WTC11 (cell line): ENCODE data around the gene MN1. TPM values are rescaled to one million over a fixed set of nuclear protein-coding genes. Genes with fewer than 3 reads are reported as not detected.

Source experiments
- ATAC-seq: fragments of 200-7000 bp; cut with Tn5 transposase; 2 replicates; pipeline ENCODE4 v1.10.0; 2021; ENCODE audit warnings: mild to moderate bottlenecking, moderate library complexity
- CTCF ChIA-PET: fragments of 300-600 bp; sonication (Branson Sonifier 250); formaldehyde crosslinking; loops from one replicate; lab custom pipeline; 2021; ENCODE audit warnings: antibody characterized with exemption; lab: Charles Lee
- POLR2A ChIA-PET: fragments of 350-600 bp; sonication (Branson Sonifier 250); formaldehyde crosslinking; loops from one replicate; lab custom pipeline; 2021; ENCODE audit warnings: antibody characterized with exemption; lab: Charles Lee
- DNase-seq: peaks from one replicate; pipeline ENCODE4 v3.0.0; 2021; ENCODE audit warnings: low spot score
- H3K27ac Mint-ChIP-seq: 2 replicates; pipeline ENCODE4 v1.8.0; 2021; ENCODE audit warnings: mixed read lengths
- H3K27me3 Mint-ChIP-seq: 2 replicates; pipeline ENCODE4 v1.8.0; 2021; ENCODE audit warnings: low read depth, mild to moderate bottlenecking, moderate library complexity, mixed read lengths
- H3K36me3 Mint-ChIP-seq: 2 replicates; pipeline ENCODE4 v1.8.0; 2021; ENCODE audit warnings: mixed read lengths
- H3K4me1 Mint-ChIP-seq: 2 replicates; pipeline ENCODE4 v1.8.0; 2022; ENCODE audit warnings: mixed read lengths
- H3K4me3 Mint-ChIP-seq: 2 replicates; pipeline ENCODE4 v1.8.0; 2021; ENCODE audit warnings: mild to moderate bottlenecking, moderate library complexity, mixed read lengths
- H3K9me3 Mint-ChIP-seq: 2 replicates; pipeline ENCODE4 v1.8.0; 2021; ENCODE audit warnings: mixed read lengths
- ATF2 ChIP-seq: sonication (generic); formaldehyde crosslinking; IDR thresholded peaks from 2 replicates; pipeline ENCODE4 v1.8.1; 2022; ENCODE audit warnings: low read depth, missing genetic modification reagents, borderline replicate concordance
- CBFB ChIP-seq: sonication (generic); formaldehyde crosslinking; IDR thresholded peaks from 2 replicates; pipeline ENCODE4 v1.8.1; 2022; ENCODE audit warnings: mild to moderate bottlenecking, low read depth, missing genetic modification reagents
- CDX4 ChIP-seq: fragments of 250-450 bp; sonication (Bioruptor Pico); IDR thresholded peaks from 2 replicates; pipeline ENCODE4 v1.9.0; 2021; ENCODE audit warnings: moderate library complexity, mild to moderate bottlenecking, inconsistent platforms, borderline replicate concordance
- IRF1 ChIP-seq: sonication (generic); formaldehyde crosslinking; IDR thresholded peaks from 2 replicates; pipeline ENCODE4 v1.8.0; 2023; ENCODE audit warnings: missing genetic modification reagents
- KAT7 ChIP-seq: sonication (generic); formaldehyde crosslinking; IDR thresholded peaks from 2 replicates; pipeline ENCODE4 v1.8.1; 2023; ENCODE audit warnings: missing genetic modification reagents, mild to moderate bottlenecking, borderline replicate concordance
- MLX ChIP-seq: sonication (generic); formaldehyde crosslinking; IDR thresholded peaks from 2 replicates; pipeline ENCODE4 v1.8.1; 2023; ENCODE audit warnings: mild to moderate bottlenecking, missing genetic modification reagents, moderate library complexity
- MXD4 ChIP-seq: fragments of 250-450 bp; sonication (Bioruptor Pico); IDR thresholded peaks from 2 replicates; pipeline ENCODE4 v1.8.0; 2021; ENCODE audit warnings: mild to moderate bottlenecking, moderate library complexity, borderline replicate concordance
- NR1H2 ChIP-seq: sonication (generic); formaldehyde crosslinking; IDR thresholded peaks from 2 replicates; pipeline ENCODE4 v1.9.0; 2021; ENCODE audit warnings: mild to moderate bottlenecking, moderate library complexity, missing genetic modification reagents
- NR2C2 ChIP-seq: sonication (generic); formaldehyde crosslinking; IDR thresholded peaks from 2 replicates; pipeline ENCODE4 v1.8.0; 2022; ENCODE audit warnings: mild to moderate bottlenecking, missing genetic modification reagents
- PRRX2 ChIP-seq: fragments of 250-450 bp; sonication (Bioruptor Pico); IDR thresholded peaks from 2 replicates; pipeline ENCODE4 v1.8.0; 2021; ENCODE audit warnings: mild to moderate bottlenecking
- SMAD3 ChIP-seq: sonication (generic); formaldehyde crosslinking; IDR thresholded peaks from 2 replicates; pipeline ENCODE4 v1.8.0; 2022; ENCODE audit warnings: missing genetic modification reagents, mild to moderate bottlenecking, borderline replicate concordance
- SOX15 ChIP-seq: fragments of 250-450 bp; sonication (Bioruptor Pico); IDR thresholded peaks from 2 replicates; pipeline ENCODE4 v1.9.0; 2021; ENCODE audit warnings: mild to moderate bottlenecking
- ZBTB43 ChIP-seq: sonication (generic); formaldehyde crosslinking; IDR thresholded peaks from 2 replicates; pipeline ENCODE4 v1.8.1; 2023; ENCODE audit warnings: mild to moderate bottlenecking, missing genetic modification reagents
- ZNF121 ChIP-seq: sonication (generic); formaldehyde crosslinking; IDR thresholded peaks from 2 replicates; pipeline ENCODE4 v1.8.0; 2023; ENCODE audit warnings: missing genetic modification reagents
- ZNF138 ChIP-seq: sonication (generic); formaldehyde crosslinking; conservative IDR thresholded peaks from 2 replicates; pipeline ENCODE4 v1.8.1; 2022; ENCODE audit warnings: mild to moderate bottlenecking, moderate library complexity, missing genetic modification reagents
- ZNF232 ChIP-seq: sonication (generic); formaldehyde crosslinking; IDR thresholded peaks from 2 replicates; pipeline ENCODE4 v1.8.0; 2022; ENCODE audit warnings: mild to moderate bottlenecking, missing genetic modification reagents
- ZNF396 ChIP-seq: fragments of 250-450 bp; sonication (Bioruptor Pico); IDR thresholded peaks from 2 replicates; pipeline ENCODE4 v1.8.0; 2021; ENCODE audit warnings: mild to moderate bottlenecking, moderate library complexity, borderline replicate concordance
- total RNA-seq: library from RNA; stranded (reverse); gene quantifications from 3 replicates; pipeline ENCODE4 v1.2.3, GENCODE V29; 2021
- TF ChIP-seq, protein P1 (sequence below): fragments of 200-600 bp; IDR thresholded peaks from 2 replicates; pipeline ENCODE4 v1.8.0; 2022; ENCODE audit warnings: antibody characterized with exemption
- TF ChIP-seq, protein P2 (sequence below): sonication (generic); formaldehyde crosslinking; IDR thresholded peaks from 2 replicates; pipeline ENCODE4 v1.8.1; 2022; ENCODE audit warnings: missing genetic modification reagents, borderline replicate concordance

MN1 gene
- total RNA-seq, 1 experiment from 2014 or later: 21.3 TPM

DNA sequence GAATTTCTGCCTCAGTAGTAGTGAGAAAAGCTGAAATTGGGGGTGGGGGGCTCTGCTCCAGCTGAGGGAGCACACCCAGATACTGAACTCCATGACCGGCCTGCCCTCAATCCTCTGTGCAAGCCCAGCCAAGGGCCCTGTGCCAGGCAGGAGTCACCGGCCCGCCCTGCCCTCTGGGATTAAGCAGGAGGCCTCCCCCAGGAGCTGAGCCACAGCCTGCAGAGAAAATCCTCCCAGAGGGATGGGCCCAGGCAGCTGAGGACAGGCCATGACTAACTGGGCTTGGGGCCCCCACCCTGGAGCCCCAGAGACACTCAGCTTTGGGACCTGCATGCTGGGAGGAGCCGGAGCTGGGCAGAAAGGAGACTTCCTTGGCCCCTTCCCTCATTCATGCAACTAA, 48.8 kb downstream of the MN1 start:
- Mint-ChIP-seq H3K36me3 (no peaks in the 10 kb centered on the region), H3K4me1 (peaks cover 42% of the 10 kb centered on the region), H3K4me3 (no peak overlapping the region), H3K27me3 (peaks cover 3% of the 10 kb centered on the region; the same call in 1 of the 2 replicates), H3K27ac (no peak overlapping the region), H3K9me3 (no peaks in the 10 kb centered on the region)
- DNase-seq (no peak), ATAC-seq (no peak)
- POLR2A ChIA-PET: no interaction called here
- TF ChIP-seq NR1H2 (CRISPR knock-in tag): no peak
- TF ChIP-seq ZNF121 (CRISPR knock-in tag): no peak
- TF ChIP-seq, protein P1, sequence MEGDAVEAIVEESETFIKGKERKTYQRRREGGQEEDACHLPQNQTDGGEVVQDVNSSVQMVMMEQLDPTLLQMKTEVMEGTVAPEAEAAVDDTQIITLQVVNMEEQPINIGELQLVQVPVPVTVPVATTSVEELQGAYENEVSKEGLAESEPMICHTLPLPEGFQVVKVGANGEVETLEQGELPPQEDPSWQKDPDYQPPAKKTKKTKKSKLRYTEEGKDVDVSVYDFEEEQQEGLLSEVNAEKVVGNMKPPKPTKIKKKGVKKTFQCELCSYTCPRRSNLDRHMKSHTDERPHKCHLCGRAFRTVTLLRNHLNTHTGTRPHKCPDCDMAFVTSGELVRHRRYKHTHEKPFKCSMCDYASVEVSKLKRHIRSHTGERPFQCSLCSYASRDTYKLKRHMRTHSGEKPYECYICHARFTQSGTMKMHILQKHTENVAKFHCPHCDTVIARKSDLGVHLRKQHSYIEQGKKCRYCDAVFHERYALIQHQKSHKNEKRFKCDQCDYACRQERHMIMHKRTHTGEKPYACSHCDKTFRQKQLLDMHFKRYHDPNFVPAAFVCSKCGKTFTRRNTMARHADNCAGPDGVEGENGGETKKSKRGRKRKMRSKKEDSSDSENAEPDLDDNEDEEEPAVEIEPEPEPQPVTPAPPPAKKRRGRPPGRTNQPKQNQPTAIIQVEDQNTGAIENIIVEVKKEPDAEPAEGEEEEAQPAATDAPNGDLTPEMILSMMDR: no peak
- no peak for TF ChIP-seq IRF1 (CRISPR knock-in tag)
- TF ChIP-seq MXD4 (CRISPR knock-in tag): no peak
- TF ChIP-seq CBFB (CRISPR knock-in tag): no peak
- TF ChIP-seq CDX4 (CRISPR knock-in tag): no peak
- no peak for TF ChIP-seq ZBTB43 (CRISPR knock-in tag)
- TF ChIP-seq, protein P2, sequence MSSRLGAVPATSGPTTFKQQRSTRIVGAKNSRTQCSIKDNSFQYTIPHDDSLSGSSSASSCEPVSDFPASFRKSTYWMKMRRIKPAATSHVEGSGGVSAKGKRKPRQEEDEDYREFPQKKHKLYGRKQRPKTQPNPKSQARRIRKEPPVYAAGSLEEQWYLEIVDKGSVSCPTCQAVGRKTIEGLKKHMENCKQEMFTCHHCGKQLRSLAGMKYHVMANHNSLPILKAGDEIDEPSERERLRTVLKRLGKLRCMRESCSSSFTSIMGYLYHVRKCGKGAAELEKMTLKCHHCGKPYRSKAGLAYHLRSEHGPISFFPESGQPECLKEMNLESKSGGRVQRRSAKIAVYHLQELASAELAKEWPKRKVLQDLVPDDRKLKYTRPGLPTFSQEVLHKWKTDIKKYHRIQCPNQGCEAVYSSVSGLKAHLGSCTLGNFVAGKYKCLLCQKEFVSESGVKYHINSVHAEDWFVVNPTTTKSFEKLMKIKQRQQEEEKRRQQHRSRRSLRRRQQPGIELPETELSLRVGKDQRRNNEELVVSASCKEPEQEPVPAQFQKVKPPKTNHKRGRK: no peak
- no peak for TF ChIP-seq MLX (CRISPR knock-in tag)
- no peak for TF ChIP-seq ZNF396
- no peak for TF ChIP-seq SOX15
- no peak for TF ChIP-seq PRRX2
- TF ChIP-seq ATF2 (CRISPR knock-in tag): no peak
- no peak for TF ChIP-seq KAT7 (CRISPR knock-in tag)
- no peak for TF ChIP-seq ZNF138 (CRISPR knock-in tag)
- TF ChIP-seq ZNF232 (CRISPR knock-in tag): no peak
- no peak for TF ChIP-seq SMAD3 (CRISPR knock-in tag)
- TF ChIP-seq NR2C2 (CRISPR knock-in tag): no peak
- CTCF ChIA-PET: interaction anchor here (1.0 to 1.6 kb wide), 4 partner anchors 11 to 70 kb away, joined by 3 to 5 read pairs (median 4); no protein-coding TSS in a partner anchor
